Right atrium auricular region (tissue), 2 donors: ENCODE measurements around the gene GRM1. TPM values are rescaled to one million over a fixed set of nuclear protein-coding genes. Genes with fewer than 3 reads are reported as not detected.

ENCODE experiments used
- DNase-seq: peaks from one replicate; pipeline ENCODE4 v3.0.0-alpha.2; 2019; ENCODE audit warnings: low spot score
- H3K27ac ChIP-seq, 2 donors: fragments of 200-600 bp; sonication (generic); 1 replicate in 1 of 2; 2 replicates in 1 of 2; pipeline ENCODE4 v1.5.1; 2016 to 2019
- H3K27me3 ChIP-seq, 2 donors: fragments of 200-600 bp; sonication (generic); one replicate each; pipeline versions ENCODE4 v1.5.1 to v1.6.0; 2017 to 2019
- H3K36me3 ChIP-seq: fragments of 200-600 bp; sonication (generic); one replicate; pipeline ENCODE4 v1.5.1; 2016
- H3K4me1 ChIP-seq, 2 donors: fragments of 200-600 bp; sonication (generic); one replicate each; pipeline versions ENCODE4 v1.5.1 to v1.6.0; 2017 to 2019
- H3K4me3 ChIP-seq, 2 donors: fragments of 200-600 bp; sonication (generic); 1 replicate in 1 of 2; 2 replicates in 1 of 2; pipeline ENCODE4 v1.5.1; 2017 to 2019; ENCODE audit warnings: mild to moderate bottlenecking in 1 of 2, moderate library complexity in 1 of 2
- H3K9me3 ChIP-seq, 2 donors: fragments of 200-600 bp; sonication (generic); one replicate each; pipeline ENCODE4 v1.5.1; 2019
- CTCF ChIP-seq, 2 donors: fragments of 200-600 bp; sonication (generic); IDR thresholded peaks; one replicate each; pipeline ENCODE4 v1.5.1; 2019; ENCODE audit warnings: antibody characterized with exemption in 2 of 2
- total RNA-seq, 2 donors: library from RNA; depleted of rRNA; stranded (reverse); fragments of >200 nt; gene quantifications; one replicate each; pipeline ENCODE4 v1.1.0, GENCODE V29; 2016

The GRM1 gene
- total RNA-seq, 2 donors from 2014 or later: 0.07 to 0.08 TPM

- H3K4me1 ChIP-seq: no peaks in the 10 kb centered on the region
- no peak for DNase-seq
- H3K4me3 ChIP-seq: no peak overlapping the region
- no peaks in the 10 kb centered on the region for H3K36me3 ChIP-seq
- H3K27ac ChIP-seq: no peak overlapping the region
- H3K9me3 ChIP-seq: no peaks in the 10 kb centered on the region
- no peaks in the 10 kb centered on the region for H3K27me3 ChIP-seq
- TF ChIP-seq CTCF (IDR thresholded peaks at IDR 0.05): no peak
Measured at GRCh38 chr6:146210406-146211083, 181.7 kb downstream of the GRM1 start.

DNA sequence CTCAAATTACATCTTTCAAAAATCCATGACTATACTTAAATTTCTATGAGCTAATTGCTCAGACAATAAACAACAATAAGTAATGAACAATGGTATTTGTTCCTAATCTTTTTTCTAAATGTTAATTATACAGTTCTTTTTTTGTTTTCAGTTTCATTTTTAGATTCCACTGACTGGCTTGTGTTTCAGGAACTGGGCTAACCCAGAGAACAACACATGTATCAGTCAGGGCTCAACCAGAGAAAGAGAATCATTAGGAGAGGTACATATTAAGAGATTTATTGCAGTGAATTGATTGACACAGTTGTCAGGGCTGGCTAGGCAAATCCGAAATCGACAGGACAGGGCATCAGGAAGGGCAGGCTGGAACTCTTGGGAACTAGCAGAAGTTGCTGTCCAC, 182.8 kb downstream of the GRM1 start:
- TF ChIP-seq CTCF (IDR thresholded peaks at IDR 0.05): no peak
- Histone ChIP-seq H3K4me3 (no peak overlapping the region), H3K9me3 (no peaks in the 10 kb centered on the region), H3K27me3 (no peaks in the 10 kb centered on the region), H3K36me3 (no peaks in the 10 kb centered on the region), H3K27ac (no peak overlapping the region), H3K4me1 (no peaks in the 10 kb centered on the region)
- DNase-seq: no peak

DNA sequence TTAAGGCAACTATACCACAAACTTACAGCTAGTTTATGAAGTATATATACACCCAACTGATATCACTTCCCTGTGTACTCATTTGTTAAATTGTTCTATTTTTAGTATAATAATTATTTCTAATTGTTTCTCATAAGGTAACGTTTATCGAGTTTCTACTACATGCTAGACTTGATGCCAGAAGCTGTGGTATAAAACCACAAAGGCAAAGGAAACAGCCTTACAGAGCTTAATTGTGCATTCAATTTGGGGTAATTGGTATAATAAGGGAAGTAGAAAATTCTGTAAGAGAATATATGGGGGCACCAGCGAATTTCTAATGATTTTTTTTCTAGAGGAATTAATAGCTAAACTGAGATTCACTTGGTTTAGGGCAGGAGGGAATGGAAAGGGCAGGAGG, 183.9 kb downstream of the GRM1 start:
- H3K36me3 ChIP-seq: no peaks in the 10 kb centered on the region
- H3K4me3 ChIP-seq: no peak overlapping the region
- no peaks in the 10 kb centered on the region for H3K4me1 ChIP-seq
- no peaks in the 10 kb centered on the region for H3K9me3 ChIP-seq
- TF ChIP-seq CTCF (IDR thresholded peaks at IDR 0.05): no peak
- H3K27me3 ChIP-seq: no peaks in the 10 kb centered on the region
- no peak for DNase-seq
- H3K27ac ChIP-seq: no peak overlapping the region

DNA sequence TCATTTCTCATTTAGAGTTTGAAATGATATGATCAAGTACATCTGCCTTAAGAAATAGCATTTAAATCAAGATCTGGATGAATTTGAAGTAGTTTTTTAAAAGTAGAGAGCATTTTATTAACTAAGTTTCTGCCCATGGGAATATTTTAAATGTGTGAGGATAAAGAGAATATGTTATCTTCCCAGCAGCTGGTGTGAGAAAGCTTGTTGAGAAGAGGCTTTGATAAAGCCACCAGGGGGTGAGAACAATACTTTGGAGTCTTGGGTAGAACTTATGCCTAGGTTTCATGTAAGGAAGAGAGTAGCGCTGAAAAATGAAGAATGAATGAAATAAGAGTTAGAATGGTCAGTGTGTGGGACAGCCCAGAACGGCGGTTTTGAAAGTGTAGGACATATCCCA, 190.2 kb downstream of the GRM1 start:
- Histone ChIP-seq H3K36me3 (no peaks in the 10 kb centered on the region), H3K4me3 (no peak overlapping the region), H3K9me3 (no peaks in the 10 kb centered on the region), H3K27ac (no peak overlapping the region), H3K4me1 (no peaks in the 10 kb centered on the region), H3K27me3 (no peaks in the 10 kb centered on the region)
- no peak for TF ChIP-seq CTCF (IDR thresholded peaks at IDR 0.05)
- no peak for DNase-seq

- H3K27ac ChIP-seq: no peak overlapping the region
- no peaks in the 10 kb centered on the region for H3K36me3 ChIP-seq
- H3K9me3 ChIP-seq: no peaks in the 10 kb centered on the region
- no peak for TF ChIP-seq CTCF (IDR thresholded peaks at IDR 0.05)
- H3K4me3 ChIP-seq: no peak overlapping the region
- H3K4me1 ChIP-seq: no peaks in the 10 kb centered on the region
- DNase-seq: no peak
- no peaks in the 10 kb centered on the region for H3K27me3 ChIP-seq
Measured at GRCh38 chr6:146224449-146224848, 195.6 kb downstream of the GRM1 start.

- Histone ChIP-seq H3K4me1 (no peaks in the 10 kb centered on the region), H3K27ac (no peak overlapping the region), H3K9me3 (no peaks in the 10 kb centered on the region), H3K36me3 (no peaks in the 10 kb centered on the region), H3K27me3 (no peaks in the 10 kb centered on the region), H3K4me3 (no peak overlapping the region)
- no peak for DNase-seq
- TF ChIP-seq CTCF (IDR thresholded peaks at IDR 0.05): no peak
Measured at GRCh38 chr6:146224988-146225387, 196.1 kb downstream of the GRM1 start.
